Mesenteric fat pad (tissue), 1 donor: ENCODE measurements around the gene RHEBL1. TPM values are rescaled to one million over a fixed set of nuclear protein-coding genes. Genes with fewer than 3 reads are reported as not detected.

Experiments used
- DNase-seq: peaks from one replicate; pipeline ENCODE4 v3.0.0-alpha.2; 2020; ENCODE audit warnings: low spot score
- total RNA-seq: library from RNA; stranded (reverse); fragmentation: NEBNext Ultra II Directional; extraction: Animal tissue kit (Norgen Biotek cat#: 25700); gene quantifications from one replicate; pipeline ENCODE4 v1.2.1, GENCODE V29; 2021
- donor health status: DM: yes; HTN: yes; CAD: no.

Gene RHEBL1
- total RNA-seq, 1 donor from 2014 or later: 0.42 TPM

DNA sequence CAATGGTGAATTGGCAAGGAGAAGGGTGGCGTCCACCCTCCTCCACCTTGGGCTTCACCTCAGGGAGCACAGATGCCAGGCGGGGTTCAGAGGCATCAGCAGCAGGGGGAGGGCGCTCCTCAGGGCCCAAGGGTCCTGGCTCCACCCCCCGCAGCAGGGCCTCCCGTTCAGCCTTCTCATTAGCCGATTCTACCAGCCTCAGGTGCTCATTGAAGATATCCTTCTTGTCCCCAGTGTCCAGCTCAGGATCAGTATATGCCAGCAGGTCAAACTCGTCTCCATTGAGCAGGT lies 31.9 kb downstream of the RHEBL1 start:
- DNase-seq: no peak

DNA sequence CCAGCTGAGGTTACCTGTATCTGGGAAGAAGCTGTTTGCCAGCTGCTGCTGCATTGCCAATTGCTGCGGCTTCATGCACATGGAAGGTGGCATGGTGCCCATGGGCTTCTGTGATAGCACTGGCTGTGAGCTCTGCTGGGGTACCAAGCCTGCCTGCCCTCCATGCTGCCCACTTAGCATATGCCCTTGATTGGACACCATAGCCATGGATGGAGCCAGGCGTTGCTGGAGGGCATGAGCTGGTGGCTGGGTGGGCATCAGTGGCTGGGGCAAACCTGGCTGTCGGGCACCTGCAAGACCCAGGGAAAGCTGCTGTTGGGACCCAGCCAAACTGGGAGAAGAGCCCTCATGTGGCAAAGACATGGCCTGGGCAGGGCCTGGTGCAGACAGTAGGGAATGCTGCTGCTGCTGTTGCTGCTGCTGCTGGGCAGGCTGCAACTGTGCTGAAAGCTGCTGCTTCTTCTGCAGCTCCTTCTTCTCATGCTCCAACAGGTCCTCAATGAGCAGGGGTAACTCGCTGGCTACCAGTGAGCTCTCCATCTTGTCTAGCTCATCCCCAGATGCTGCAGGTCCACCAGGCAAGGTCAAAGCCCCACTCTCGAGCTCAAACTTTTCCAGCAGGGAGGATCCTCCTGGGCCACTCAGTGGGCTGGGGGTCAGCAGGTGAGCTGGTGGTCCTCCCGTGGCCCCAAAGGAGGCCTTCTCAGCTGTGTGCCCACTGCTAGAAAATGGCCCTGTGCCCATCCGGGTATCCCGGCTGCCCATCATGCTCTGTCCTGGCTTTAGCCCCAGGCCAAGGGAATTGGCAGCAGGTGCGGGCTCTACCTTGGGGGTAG lies 32.5 kb downstream of the RHEBL1 start:
- DNase-seq: no peak

DNA sequence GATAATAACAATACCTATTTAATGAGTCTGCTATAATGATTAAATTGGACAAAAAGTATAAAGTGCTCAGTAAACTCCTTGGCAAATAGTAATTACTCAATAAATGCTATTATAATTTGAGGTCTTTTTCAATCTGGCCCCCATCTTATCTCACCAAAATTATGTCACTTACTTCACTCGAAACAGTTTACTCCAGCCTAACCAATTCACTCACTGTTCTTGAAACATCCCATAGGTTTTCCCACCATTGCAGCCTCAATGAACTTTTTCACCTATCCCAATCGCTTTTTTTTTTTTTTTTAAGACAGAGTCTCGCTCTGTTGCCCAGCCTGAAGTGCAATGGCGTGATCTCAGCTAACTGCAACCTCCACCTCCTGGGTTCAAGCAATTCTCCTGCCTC lies 33.8 kb downstream of the RHEBL1 start:
- DNase-seq: no peak

DNA sequence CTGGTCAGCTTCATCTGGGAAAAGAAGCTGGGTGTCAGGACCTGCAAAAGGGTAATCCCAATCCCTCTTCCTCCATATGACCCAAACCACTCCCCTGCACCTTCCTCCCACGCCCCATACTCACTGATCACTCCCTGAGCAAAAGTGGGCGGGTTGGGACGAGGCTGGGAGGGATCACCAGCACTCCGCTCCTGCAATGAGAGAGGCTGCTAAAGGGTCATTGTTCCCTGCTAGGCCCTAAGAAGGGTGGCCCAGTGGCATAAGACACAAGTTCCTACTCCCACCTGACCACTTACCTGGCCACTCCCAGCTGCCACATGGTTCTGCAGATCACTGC lies 35.5 kb downstream of the RHEBL1 start:
- no peak for DNase-seq

DNA sequence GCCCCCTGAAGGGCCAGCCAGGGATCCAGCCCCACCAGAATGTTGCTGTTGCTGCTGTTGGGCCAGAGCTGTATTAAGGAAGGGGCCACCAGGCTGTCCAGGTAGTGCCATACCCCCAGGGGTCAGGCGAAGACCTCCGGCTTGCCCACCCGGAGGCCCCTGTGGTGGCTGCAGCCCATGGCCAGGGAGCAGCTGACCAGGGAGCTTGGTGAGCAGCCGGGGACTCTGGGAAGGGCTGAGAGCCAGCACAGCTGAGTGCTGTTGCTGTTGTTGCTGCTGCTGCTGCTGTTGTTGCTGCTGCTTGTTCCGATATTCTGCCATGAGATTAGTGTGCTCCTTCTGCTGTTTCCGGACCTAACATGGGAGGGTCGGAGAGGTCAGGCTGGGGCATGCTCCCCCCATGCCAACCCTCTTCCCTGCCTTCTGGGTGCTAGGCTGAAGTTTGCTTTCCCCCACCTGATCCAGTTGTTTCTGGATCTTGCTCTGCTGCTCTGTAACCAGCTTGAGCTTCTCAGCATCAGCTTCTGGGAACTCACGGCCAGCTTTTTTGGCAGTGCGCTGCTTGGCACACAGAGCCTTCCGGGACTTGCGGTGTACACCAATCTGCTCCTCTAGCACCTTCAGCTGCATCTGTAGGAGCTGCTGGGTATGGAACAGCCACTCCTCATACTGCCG lies 36.0 kb downstream of the RHEBL1 start:
- no peak for DNase-seq

DNA sequence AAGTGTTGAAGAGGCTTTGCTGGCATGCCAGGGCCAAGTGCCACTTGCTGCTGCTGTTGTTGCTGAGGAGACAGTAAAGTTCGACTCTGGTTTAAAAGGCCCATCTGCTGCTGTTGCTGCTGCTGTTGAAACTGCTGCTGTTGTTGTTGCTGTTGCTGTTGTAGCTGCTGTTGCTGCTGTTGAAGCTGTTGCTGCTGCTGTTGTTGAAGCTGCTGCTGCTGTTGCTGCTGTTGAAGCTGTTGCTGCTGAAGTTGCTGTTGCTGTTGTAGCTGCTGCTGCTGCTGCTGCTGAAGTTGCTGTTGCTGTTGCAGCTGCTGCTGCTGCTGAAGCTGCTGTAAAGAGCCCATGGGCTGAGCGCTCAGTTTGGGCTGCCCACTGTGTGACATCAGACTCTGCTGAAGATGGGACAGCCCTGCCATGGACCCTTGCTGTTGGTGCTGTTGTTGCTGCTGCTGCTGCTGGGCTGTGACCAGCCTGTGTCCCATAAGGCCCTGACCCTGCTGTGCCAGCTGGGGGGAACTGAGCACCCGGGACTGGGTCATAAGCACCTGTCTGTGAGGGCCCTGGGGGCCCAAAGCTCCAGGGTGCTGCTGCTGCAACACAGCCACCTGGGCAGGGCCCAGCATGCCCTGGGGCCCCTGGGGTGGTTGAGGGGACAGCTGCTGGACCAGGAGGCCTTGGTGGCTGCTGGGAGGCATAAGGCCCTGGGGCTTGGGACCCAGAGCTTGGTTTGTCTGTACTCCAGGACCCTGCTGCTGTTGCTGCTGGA lies 36.9 kb downstream of the RHEBL1 start:
- DNase-seq: no peak

DNA sequence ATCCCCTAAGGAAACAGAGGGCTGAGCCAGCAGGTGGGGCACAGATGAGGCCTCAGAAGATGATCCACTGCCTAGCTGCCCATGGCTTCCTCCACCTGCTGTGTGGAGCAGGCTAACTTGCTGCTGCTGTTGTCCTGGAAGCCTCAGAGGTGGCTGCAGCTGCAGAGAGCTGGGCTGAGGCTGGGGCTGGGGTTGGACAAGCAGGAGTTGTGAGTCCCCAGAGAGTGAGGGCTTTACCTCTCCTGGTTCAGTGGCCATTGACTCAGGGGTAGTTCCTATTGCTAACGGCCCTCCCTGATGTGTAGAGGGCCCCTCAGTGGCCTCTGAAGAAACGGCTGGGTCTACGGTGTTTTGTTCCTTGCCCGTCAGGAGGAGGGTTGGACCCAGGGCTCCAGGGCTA lies 37.5 kb downstream of the RHEBL1 start:
- DNase-seq: no peak

DNA sequence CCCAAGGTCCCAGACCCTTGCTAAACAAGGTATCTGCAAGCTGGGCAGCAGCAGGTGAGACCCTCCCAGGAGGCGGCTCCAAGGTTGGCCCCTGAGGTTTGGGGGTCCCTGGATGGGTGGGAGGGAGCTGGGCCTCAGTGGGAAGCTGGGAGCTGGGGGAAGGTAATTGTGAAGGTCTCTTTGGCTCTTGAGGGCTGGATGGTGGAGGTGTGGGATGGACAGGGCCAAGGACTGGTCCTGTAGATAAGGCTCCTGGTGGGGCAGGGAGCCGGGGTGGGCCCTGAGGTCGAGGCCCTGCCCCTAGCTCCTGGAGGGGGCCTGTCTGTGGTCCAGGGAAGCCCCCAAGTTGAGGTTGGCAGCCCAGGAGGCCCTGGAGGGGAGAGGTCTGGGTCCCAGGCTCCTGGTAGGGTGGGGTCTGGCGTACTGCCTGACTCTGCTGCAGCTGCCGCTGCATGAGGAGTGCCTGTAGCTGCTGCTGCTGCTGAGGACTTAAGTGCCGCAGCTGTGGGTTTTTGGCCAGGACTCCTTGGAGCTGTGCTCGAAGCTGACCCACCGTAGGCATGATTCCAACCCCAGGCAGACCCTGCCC lies 38.1 kb downstream of the RHEBL1 start:
- DNase-seq: peak; percentile 84

DNA sequence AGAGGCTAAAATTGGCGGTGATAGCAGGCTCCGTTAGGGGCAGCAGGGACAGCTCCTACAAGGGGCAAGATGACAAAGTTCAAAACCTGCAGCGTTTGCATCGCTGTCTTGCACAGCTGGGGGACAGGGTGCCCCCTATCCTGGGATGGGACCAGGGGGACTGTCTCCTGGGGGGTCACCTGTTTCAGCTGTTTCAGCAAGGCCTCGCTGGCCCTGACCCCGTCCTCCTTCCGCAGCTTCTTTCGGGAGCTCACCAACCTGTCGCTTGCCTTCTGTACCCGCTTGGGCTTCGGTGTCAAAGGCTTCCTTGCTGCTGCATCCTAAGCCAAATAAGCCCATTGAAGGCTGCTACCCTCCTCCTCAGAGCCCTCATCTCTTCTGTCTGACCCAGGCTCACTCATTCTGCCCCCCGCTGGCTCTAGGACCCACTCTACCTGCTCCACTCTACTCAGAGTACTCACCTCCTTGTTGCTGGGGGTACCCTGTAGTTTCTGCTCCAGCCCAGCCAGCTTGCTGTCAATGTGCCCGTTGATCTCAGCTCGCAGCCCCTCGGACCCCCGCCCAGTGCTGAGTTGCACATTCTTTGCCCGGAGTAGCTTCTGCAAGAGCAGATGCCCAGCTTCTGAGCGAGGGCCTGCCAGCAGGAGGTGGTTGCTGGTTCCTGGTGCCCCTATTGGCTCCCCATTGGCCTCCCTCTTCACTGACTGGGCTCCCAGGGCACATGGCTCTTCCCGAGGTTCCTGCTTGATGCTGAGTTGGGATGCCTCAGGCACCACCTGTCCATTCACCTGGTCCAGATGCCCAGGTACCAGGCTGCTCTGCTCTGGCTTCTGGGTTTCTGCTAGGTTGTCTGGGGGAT lies 38.8 kb downstream of the RHEBL1 start:
- DNase-seq: peak; percentile 83

DNA sequence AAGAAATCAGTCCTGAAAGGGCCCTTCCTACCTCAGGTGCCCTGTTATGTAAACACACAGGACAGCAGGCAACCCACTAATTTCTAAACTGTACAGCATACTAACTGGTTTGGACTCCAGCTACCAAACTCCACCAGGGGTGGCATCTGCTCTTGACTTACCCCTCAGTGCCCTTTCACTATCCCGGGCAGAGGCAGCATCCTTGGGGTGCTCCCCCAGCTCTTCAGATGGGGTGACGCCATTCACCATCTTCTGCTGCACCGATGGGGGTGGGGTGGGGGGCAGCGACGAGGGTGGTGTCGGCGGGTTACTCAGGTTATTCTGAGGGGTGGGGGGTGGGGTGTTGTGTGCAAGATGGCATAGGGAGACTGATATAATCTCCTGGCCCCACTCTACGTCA lies 39.7 kb downstream of the RHEBL1 start:
- peak; percentile 73 for DNase-seq

DNA sequence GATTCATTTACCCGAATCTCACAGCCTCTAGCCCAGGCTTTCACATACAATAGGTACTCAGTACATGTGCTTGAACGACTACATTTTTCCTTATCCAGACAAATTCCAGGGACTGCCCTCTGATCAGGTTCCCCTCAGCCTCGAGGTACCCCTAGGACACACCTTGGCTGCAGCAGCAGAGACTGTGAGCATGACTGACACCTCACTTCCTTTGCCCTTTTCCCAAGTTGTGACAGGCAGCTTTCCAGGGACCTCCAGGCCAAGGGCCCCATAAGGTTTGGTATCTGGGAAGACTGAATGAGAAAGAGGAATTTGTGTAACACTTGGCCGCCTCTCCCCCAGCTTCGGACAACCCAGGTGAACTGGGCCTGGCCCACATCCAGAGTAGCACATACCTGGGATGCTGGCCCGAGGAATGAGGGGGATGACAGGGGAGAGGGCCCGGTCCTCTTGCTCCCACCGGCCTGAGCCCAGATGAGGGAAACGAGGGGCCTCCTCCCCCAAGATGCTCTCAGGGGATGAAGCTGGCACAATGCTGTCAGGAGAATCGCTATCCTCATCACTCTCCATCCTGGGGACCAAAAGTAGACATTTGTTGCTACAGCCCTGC lies 41.0 kb downstream of the RHEBL1 start:
- peak; percentile 59 for DNase-seq

DNA sequence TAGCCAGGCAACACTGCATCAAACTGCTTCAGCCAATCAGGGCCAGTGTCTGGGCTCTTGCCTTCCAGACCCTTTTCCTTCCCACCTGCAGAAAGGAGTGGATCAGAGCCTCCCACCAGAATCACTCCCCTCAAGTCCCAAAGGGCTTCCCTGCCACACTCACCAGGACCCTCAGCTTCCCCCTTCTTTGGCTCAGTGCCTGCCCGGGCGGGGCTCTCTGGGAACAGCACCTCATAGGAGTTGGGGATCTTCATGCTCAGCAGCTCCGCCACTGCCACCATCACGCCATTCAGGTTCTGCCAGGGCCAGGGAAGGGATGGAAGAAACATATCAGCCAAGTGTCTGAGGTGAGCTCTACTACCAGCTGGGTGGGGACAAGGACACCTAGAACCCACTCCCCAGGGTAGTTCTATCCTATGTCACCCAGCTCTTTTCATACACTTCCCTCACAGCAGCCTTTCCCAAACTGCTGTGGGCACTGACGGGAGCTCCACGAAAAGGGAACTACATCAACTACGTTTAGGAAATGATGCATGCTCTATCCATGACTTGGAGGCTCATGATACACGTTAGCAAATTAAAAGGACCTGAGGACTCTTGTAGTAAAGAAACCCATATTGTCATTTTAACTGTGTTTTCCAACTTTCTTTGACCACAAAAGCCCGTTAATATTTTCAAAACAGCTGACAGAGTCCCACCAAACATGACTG lies 41.8 kb downstream of the RHEBL1 start:
- peak; percentile 73 for DNase-seq

DNA sequence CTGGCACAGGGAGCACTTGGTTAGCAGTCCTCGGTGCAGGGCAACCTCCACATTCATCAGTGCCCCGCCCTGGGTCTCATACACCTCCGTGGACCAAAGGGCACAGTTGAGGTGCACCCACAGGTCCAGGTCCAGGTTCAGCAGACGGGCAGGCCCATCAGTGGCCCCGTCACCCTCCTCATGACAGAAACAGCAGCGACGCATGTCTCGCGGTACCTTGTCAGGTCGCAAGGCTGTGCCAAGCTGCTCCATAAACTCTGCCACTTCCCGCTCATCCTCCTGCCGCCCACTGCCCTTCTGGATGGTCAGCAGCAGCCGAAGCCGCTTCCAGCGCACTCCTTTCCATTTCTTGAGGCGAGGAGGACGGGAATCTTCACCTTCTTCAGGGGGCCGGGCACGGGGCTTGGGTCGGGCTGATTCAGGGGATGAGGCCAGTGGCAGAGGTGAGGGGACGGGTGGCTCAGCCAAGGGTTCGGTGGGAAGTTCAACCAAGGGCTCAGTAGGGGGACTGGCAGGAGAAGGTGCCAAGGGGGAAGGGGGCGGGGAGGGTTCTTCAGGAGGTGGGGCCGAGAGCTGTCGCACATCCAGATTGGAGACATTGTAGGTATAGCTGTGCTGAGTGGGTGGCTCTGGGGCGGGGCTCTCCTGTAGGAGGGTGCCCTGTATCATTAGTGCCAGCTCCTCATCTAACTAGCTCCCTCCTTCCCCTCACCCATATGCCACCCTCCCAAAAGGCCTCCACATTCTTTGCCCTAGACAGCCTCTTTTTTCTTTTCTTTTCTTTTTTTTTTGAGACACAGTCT lies 42.9 kb downstream of the RHEBL1 start:
- DNase-seq: peak; percentile 82

DNA sequence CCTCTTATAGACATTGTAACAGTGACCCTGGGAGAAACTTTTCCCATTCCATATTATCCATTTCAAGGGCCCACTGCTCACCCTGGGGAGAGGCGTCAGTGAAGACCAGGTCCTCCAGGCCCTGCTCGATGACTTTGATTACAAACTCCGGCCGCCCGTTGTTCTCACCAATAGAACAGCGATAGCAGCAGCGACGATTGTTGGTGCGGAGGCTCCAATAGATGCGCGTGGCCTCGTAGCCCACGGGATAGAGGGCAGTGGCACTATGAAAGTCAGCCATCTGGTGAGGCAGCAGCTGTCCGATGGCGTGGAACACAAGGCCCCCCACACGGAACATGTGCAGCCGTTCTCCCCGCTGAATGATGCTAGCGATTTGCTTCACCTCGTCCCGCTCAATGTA lies 43.7 kb downstream of the RHEBL1 start:
- no peak for DNase-seq

DNA sequence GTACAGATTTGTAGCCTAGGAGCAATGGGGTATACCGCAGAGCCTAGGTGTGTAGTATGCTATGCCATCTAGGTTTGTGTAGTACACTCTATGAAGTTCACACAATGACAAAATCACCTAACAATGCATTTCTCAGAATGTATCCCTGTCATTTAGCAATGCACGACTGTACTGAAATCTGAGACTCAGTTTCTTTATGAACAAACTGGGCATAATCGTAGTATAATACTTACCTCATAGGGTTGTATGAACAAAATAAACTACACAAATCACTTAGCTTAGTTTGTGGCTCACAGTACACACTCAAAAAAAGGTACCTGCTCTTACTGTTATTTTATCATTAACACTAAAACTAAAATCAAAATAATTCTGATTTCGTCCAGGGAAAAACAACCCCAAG lies 44.3 kb downstream of the RHEBL1 start:
- no peak for DNase-seq

DNA sequence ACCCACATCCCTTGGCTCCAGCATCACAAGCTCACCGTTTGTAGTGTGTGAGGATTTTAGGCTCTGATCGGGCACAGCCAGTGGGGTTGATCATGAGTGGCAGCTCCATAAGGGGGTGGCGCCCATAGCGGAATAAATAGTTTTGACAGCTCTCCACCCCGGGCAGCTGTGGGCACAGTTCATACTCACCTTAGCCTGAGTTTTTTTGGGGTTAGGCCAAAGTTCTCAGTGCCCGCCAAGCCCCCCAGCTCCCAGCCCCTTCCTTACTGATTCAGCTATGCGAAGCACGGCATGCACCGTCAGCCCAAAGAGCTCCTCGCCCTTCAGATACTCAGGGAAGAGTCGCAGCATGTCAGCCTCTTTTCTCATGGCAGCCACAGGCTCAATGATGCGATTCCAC lies 45.2 kb downstream of the RHEBL1 start:
- DNase-seq: no peak

DNA sequence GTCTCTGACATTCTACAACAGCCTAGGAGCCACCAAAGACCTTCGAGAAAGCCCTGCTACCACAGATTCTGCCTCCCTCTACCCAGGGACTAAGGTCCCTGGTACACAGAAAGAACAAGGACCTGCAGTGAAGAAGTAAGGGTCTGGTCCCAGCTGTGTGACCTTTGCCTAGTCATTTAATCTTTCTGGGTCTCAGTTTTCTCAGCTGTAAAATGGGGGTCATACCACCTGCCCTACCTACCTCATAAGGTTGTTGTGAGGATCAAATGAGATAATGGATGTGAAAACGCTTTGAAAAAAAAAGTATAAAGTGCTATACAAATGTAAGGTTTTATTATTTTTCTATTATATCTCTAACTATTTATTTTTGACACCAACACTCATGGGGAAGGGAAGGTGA lies 46.0 kb downstream of the RHEBL1 start:
- DNase-seq: no peak

DNA sequence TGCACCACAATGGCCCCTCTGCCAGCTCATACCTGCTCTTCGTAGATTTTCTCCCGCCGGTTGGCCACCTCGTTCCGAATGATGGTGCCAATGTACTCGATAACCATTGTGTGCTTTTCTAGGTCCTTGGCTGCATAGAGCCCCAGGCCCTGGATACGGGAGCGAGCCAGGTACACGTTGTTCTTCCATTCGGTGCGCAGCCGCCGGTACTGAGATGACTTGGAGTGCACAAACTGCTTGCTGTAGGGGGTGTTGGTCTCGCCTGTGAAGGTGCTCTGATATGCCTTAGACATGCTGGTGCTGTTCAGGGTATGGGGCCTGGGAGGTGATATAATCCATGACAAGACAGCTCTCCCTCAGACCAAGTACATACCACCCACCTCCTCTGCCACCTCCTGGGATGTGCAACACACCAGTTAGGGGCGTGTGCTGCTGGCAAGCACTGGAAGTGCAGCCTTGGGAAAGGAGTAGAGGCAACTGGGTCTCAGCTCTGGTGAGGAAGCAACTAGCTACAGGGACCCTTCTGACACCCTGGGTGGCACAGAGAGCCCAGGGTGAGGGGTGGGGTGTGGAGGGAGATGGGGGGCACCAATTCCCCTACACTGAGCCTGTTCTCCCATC lies 47.1 kb downstream of the RHEBL1 start:
- no peak for DNase-seq
